HG02798 (cell line): ENCODE results near the gene MEP1A.

ENCODE experiments used
- ATAC-seq: cut with Tn5 transposase; IDR thresholded peaks from one replicate; pipeline ENCODE4 v1.9.1; 2021; ENCODE audit warnings: mild to moderate bottlenecking; ENCODE audit not compliant: unreplicated experiment, poor library complexity

Gene MEP1A

DNA sequence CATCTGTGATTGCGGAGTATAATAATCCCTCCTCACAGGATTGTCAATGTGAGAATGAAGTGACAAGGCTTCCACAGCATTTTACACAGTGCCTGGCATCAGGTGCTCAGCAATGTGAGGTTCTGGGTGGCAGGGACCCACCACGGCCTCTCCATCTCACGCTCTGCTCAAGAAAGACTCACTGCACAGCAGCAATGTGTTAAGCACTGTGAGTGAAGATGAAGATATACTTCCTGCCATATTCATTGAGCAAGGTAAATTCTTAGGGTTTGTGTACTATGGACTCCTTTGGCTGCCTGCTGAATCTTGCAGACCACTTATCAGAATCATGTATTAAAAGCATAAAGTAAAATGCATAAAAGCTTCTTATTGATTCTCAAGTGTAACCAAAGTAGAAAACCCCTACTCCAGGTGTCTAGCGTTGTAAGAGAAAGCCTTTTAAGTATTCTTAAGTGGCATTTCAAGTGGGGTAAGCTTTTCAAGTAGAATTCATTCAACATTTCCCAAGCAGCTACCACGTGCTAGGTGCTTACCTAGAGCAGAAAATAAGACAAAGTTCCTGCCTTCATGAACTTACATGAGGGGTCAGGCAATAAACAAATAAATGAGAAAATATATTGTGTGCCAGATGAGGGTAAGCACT lies 17.0 kb upstream of the MEP1A start:
- no peak for ATAC-seq

DNA sequence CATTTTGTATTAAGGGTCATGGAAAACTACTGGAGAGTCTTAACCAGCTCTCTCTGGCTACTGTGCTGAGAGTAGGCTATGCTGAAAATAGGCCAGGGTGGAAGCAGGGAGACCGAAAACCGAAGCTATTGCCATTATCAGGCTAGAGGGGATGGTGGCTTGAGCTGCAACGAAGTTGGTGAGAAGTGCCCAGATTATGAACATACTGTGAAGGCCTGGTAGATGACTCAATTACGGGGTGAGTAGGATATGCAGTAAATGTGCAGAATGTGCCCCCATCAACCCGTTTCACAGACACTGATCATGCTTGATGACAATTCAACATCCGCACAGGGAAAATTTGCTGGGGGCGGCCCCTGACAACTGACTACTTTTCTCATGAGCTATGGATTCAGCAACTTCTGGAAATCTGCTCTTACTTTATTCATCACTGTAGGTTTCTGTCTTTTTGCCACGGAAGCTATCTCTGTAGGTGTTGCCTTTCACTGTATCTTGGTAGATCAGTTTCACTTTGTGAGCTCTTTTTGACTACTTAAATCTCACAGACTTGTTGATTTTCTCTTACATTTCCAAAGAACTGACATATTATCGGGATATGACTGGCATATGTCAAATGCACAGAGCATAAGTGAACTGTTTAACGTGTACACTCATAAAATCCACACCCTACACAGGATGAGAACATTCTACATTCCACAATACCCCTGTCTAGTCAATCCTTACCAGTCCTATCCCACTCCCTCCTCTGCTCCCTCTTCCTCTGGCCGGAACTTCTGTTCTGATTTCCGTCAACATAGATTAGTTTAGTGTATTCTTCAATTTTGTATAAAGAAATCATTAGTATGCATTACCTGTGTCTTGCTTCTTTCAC lies 15.5 kb upstream of the MEP1A start:
- no peak for ATAC-seq

GRCh38 chr6:46781478-46782378 lies 11.5 kb upstream of the MEP1A start:
- no peak for ATAC-seq

- no peak for ATAC-seq
Measured at GRCh38 chr6:46784535-46784934, 8.7 kb upstream of the MEP1A start.

GRCh38 chr6:46787871-46788540 lies 5.2 kb upstream of the MEP1A start:
- ATAC-seq, result no peak

DNA sequence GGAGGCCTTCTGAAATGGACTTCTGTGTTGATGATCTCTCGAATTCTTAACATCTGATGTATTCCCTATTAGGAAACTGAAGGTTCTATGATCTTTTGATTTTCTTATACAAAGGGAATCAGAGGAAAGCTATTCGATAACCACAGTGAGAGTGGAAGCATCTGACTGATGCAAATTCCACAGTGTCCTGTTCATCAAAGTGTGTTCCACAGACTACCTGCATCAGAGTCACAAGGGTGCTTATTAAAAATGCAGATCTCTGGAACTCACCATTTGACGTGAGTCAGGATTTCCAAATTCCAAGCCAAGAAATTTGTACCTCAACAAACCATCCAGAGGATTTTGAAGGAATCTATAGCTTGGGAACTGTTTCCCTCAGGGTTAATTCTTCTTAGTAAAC lies 4.4 kb upstream of the MEP1A start:
- ATAC-seq, result no peak

DNA sequence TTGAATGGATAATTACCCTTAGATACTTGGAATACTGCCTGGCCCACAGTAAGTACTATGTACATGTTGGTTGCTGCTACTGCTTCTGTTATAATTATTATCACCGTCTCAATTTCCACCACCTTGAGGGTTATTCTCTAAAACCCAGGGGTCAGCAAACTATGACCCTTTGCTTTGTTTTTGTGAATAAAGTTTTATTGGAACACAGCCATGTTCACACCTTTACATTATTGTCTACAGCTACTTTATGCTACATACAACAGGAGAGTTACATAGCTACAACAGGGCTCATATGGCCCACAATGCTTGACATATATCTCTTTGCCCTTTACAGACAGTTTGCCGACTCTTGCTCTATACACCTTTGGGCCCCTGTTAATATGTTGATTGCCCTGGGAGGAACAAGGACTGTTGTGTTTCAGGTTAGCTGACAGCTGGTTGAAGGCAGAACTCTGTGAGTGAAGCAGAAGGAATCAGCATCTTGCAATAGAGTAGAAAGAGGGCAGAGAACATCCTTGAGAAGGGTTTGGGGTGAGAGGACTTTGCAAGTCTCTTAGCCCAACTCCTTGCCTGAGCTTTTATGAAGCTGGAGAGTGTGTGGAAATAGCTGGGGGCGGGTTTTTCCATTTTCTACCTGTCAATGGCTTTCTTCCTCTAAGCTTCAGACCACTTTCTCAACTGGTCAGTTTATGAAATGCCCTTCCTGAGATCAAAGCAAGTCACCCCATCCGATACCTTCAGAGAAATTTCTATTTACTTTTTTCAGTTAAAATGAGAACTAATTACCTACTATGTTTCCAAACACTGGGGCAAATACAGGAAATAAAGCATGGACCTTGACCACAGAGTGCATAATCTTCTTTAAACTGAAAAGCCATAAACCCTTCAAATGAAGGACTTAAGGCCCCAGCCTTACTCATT lies 3.5 kb upstream of the MEP1A start:
- no peak for ATAC-seq

DNA sequence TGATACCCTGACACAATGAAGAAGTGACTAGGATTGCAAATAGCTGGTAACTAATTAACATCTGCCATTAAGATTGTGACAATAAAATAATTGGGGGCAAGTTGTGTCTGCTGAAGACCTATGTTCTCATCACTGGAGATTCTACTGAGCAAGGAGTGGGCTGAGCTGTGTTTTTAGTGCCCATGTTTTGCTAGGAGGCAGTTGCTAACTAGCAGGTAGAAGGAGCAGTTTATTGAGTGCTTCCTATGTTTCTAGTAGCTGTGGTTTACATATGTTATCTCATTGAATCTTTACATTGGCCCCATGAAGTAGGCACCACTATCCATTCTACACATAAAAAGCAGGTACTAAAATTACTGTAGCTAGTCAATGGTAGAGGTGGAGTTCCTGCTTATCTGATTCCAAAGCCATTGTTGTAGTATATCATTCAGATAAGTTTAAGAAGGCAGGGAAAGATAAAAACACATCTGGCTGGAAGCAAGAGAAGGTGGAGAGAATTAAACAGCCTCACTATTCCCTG lies 2.8 kb upstream of the MEP1A start:
- no peak for ATAC-seq

DNA sequence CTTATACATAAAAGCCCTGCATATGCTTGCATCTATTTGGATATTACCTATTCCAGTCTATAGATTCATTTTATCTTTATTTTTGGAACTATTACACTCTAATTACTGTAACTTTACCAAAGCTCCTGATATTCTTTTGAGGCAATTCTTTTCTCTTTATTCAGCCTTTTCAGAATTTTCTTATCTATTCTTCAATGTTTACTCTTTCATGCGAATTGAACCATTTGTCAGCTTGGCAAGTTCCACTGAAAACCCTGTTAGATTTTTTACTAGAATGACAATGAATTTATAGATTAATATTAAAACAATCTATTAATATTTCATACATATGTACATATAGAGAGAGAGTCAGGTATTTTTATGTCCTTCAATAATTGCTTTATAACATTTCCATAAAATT lies 554 bp upstream of the MEP1A start:
- no peak for ATAC-seq

GRCh38 chr6:46794068-46794467 lies 879 bp downstream of the MEP1A start:
- ATAC-seq, result no peak

DNA sequence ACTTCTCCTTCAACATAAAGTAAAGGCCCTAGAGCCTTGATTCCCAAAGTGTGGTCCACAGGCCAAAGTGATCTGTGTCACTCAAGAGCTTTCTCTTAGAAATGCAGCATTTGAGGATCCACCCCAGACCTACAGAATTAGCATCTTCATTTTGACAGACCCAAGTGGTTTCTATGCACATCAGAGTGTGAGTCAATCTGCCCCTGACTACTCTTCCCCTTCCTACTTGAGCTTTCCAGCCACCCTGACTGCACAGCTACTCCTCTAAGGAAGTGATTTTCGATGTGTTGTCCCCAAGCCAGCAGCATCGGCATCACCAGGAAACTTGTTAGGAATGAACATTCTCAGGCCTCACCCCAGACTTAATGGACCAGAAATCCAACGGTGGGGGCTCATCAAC lies 2.6 kb downstream of the MEP1A start:
- ATAC-seq, result no peak

DNA sequence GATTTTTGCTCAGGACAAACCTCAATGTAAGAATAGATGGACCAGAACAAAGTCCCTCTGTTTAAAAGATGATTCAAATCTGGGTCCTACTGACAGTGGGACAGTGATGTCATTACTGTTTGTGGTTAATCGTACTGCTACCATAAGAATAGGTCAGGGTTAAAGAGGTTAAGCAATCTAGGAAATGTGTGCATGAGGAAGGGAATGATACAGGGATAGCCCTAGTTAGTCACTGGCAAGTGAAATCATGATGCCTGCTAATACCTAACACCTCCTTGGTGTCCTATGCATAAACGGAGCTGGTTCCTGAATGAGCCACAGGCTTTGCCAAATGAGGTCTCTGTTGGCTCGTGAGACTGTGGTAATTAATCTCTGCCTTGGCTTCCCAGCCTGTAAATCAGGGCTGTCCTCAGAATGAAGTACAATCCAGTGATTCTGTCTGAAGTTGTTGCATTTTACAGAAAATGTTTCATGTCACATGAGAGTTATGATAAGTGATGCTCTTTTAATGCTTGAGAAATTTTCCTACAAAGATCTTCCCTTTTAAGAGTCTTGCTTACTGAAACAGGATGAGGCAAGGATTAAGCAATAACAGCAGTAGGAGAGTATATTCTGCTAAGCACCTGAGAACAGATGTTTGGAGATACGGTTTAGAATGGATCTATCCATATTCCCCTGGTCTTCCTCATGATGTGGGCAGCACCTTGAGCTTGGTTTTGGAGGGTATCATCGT lies 3.8 kb downstream of the MEP1A start:
- no peak for ATAC-seq

GRCh38 chr6:46799657-46800056 lies 6.5 kb downstream of the MEP1A start:
- no peak for ATAC-seq

DNA sequence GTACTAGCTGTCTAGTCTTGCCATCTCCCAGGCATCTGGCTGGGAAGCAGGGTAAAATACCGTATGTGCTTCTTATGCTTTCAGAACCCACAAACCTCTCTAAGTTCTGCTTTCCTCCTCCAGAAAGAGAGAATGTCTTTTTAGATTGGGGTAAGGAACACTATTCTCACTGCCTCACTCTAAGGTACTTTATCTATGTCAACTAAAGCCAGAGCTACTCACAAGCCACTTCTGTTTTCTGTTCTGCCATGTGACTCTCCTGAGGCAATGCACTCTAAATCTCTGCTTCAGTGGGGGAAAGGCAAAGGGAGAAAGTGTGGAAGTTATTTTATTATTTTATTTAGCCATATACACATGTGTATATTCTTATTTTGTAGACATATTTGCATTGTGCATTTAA lies 15.6 kb downstream of the MEP1A start:
- no peak for ATAC-seq

GRCh38 chr6:46815130-46815529 lies 21.9 kb downstream of the MEP1A start:
- ATAC-seq, result no peak

DNA sequence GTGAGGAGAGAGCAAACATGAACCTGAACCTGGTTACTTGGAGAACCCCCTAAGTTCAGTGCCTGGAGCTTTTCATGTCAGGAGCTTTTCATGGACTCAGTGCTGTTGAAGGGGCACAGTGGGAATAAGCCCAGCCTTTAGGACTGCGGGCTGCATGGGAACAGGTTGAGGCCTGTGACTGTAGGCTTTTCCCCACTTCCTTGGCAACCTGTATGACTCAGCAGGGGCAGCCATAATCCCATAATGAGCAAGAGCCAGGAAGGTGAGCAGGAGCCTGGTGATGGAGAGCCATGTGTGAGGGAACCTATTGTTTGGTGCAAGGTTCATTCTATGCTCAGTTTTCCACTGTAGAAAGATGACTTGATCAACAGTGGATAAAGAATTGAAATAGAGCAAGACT lies 23.4 kb downstream of the MEP1A start:
- no peak for ATAC-seq

DNA sequence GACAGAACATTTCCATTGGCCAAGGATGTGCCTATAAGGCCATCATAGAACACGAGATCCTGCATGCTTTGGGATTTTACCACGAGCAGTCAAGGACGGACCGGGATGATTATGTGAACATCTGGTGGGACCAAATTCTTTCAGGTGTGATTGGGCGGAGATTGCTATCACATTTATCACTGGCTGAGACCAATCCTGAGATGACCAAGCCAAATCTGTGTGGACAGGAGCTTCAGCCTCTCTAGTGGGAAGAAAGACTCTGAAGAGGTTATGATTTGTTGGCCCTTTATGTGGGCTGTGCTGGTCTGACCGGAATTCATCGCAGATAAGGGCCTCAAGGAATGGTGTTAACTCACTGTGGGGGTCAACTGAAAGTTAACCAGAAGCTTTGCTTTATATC lies 26.4 kb downstream of the MEP1A start:
- no peak for ATAC-seq

GRCh38 chr6:46821458-46821881 lies 28.3 kb downstream of the MEP1A start:
- ATAC-seq, result no peak
